ENCODE data around the gene FN3KRP.
"Not testable (repeated sequence)": the region's sequence is repeated elsewhere in the genome, so short reads cannot be mapped to it uniquely, and the experiment has no call there.

Gene FN3KRP

DNA sequence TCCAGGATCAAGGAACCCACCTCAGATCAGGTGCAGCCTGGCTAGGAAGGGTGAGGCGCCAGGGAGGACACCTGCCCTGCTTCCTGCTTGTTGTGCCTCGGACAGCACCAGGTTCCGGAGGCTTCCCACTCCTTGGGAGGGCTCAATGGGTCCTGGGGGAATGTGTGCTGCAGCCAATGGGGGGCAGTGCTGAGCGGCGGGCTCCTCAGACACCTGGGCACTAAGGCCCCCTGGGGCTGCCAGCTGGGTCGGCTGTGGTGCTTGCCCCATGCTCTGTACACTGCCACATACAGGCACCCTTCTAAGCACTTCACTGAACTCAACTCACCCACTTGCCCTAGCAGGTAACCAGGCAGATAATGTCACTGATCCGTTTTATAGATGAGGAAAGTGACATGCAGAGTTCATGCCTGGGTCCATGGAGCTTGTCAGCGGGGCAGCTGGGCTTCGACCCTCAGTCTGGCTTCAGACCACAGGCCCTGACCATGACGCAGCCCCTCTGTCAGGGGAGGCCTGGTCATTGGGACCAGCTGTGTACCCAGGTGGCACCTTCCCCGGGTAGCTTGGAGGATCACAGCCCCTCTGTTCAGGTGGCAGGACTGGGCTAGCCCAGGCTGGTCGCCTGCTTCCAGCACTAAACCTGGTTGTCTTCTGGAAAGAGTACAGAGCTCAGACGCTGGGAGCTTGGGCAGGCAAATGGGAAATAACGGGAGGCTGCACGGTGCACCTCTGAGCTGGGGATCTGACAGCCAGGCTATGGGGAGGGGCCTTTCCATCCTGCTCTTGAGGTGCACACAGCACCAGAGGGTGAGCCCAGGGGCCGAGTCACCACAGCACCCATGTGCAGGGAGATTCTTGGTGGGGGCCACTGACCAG is 27.1 kb downstream of the FN3KRP start:
- no peak for FAIRE-seq

DNA sequence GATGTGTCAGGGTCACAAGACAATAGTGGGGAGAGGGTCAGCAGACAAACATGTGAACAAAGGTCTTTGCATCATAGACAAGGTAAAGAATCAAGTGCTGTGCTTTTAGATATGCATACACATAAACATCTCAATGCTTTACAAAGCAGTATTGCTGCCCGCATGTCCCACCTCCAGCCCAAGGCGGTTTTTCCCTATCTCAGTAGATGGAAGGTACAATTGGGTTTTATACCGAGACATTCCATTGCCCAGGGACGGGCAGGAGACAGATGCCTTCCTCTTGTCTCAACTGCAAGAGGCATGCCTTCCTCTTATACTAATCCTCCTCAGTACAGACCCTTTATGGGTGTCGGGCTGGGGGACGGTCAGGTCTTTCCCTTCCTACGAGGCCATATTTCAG is 28.2 kb downstream of the FN3KRP start:
- DNase-seq (ENCODE audit: low spot score); FAIRE-seq: not testable (repeated sequence)

More for the DNA sequence above, 27.1 kb downstream of the FN3KRP start:
- DNase-seq (ENCODE audit: low spot score): no peak

DNA sequence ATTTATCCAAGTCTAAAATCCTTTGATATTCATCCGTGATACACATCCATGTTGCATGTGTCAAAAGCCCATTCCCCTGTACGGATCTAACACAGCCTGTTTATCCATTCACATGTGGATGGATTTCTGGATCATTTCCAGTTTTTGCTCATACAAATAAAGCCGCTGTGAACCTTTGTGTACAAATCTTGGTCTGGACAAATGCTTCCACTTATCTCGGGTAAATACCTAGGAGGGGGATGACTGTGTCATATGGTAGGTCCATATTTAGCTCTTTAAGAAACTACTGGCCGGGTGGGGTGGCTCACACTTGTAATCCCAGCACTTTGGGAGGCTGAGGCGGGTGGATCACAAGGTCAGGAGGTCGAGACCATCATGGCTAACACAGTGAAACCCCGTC is 29.0 kb downstream of the FN3KRP start:
- FAIRE-seq: no peak
- DNase-seq (ENCODE audit: low spot score): no peak

DNA sequence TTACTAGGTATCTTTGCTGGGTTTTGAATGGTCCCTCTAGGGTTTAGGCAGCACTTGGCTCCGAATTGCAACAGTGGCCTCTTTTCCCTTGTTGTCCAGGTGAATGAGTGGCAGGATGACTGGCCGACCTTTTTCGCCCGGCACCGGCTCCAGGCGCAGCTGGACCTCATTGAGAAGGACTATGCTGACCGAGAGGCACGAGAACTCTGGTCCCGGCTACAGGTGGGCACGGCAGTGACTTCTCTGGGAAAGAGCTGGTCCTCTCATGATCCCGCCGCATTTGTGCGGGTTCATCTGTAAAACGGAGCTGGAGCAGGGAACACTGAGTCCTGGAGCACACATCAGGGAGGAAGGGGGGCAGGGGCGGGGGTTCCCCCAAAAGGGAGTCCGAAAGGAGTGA is 32.2 kb downstream of the FN3KRP start:
- FAIRE-seq: no peak

DNA sequence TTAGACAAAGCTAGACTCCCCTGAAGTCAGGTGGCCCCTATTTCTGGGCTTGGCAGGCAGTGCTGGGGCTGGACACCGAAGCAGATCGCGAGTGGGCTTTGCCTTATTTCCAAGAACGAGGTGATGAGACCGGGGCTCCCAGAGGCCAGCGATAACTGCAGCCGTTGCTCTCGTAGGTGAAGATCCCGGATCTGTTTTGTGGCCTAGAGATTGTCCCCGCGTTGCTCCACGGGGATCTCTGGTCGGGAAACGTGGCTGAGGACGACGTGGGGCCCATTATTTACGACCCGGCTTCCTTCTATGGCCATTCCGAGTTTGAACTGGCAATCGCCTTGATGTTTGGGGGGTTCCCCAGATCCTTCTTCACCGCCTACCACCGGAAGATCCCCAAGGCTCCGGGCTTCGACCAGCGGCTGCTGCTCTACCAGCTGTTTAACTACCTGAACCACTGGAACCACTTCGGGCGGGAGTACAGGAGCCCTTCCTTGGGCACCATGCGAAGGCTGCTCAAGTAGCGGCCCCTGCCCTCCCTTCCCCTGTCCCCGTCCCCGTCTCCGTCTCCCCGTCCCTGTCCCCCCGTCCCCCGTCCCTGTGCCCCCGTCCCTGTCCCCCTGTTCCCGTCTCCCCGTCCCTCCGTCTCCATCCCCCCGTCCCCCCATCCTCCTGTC is 33.9 kb downstream of the FN3KRP start:
- DNase-seq (ENCODE audit: low spot score) (no peak), FAIRE-seq (no peak)

More for the DNA sequence above, 32.2 kb downstream of the FN3KRP start:
- DNase-seq (ENCODE audit: low spot score): no peak

DNA sequence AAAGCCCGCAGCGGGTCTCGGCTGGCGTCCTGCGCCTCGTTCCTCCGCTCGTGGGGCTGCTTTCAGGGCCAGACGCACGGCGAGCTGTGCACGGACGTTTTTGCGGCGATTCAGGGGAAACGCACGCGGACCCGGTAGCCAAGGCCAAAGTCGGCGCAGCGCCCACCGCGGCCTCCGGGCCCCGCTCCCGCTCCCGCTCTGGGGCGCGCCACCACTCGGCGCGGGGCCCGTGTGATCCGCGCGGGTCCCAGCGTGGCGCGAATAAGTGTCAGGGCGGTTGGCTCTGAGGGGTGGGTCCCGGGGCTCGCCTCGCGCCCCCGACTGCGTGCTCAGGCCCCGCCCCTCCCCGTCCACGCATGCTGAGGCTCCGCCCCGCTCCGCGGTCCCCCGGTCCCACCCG is 34.7 kb downstream of the FN3KRP start:
- no peak for DNase-seq (ENCODE audit: low spot score)
- FAIRE-seq: no peak

DNA sequence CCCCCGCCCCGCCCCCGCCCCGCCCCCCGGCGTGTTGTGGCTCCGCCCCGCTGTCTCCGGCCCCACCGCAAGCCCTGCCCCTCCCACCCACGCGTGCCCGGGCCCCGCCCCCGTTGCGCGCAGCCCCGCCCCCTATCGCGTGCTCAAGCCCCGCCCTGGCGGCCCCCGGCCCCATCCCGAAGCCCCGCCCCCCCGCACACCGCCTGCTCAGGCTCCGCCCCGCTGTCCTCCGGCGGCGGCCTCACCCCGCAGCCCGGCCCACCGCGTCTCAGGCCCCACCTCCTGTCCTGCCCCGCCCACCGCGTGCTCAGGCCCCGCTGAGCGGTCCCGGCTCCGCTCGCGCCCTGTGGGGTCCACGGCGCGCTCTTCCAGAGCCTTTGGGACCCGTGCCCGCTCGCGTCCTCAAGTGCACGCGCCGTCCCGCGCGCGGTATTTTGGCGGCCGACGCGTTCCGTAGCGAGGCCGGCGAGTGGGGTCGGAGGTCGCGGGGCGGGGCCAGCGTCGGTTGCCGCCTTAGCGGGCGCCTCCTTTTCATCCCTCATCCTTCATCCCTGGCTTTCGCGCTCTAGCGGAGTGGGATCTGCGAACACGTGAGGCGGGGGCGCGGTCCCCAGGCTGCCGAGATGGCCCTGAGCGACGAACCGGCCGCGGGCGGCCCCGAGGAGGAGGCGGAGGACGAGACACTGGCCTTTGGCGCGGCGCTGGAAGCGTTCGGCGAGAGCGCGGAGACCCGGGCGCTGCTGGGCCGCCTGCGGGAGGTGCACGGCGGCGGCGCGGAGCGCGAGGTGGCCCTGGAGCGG is 35.3 kb downstream of the FN3KRP start, which contains the start of gene TBCD:
Gene TBCD (plus strand): TSS at position 495 of the 800 bp plus-strand sequence. CDS start 129 bp downstream, at position 624.
- DNase-seq (ENCODE audit: low spot score): peak; percentile 69
- no peak for FAIRE-seq

DNA sequence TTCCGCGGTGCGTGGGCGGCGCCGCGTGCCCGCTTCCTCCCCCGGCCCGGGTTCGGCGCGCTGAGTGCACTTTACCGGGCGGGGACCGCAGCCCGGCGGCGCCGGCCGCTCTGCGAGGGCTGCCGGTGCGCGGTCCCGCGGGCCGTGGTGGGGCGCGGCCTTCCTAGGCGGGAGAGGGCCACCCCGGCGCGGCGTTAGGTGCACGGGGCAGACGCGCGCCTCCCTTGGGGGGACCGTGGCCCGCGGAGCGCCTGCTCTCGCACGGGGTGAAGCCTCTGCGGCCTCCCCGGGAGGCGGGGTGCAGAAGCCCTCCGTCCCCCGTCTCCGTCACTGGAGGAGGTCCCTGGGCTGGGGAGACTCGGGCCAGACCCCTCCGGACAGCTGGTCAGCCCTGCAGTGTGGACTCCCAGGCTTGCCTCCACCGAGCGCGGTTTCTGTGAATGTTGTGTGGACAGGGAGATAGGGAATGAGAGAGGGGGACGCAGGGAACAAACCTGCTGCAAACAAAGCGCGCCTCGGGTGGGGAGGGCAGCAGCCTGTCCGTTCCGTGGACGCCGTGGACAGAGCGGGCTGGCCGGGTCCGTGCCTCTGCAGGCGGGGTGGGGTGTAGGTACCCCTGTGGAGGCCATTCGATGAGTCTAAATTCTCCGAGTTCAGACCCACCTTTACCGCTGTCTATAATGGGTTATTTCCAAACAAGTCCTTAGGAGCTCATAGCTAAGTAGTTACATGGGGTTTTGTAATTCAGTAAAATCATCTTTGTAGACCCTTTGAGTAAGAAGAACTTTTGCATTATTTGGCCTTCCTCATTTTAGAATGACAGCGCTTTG is 36.1 kb downstream of the FN3KRP start:
- FAIRE-seq (no peak), DNase-seq (ENCODE audit: low spot score) (no peak)

DNA sequence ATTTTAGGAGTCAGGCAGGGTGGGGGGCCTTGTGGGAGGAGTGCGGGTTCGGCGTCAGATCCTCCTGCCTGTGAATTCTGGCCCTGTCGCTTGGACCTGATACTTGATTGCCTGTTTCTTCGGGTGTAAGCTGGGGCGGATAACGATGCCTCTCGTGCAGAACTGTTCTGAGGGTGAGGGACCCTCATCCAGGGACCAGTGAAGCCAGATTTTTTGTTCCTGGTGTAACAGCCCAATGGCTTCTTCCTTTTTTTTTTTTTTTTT is 36.6 kb downstream of the FN3KRP start:
- FAIRE-seq (no peak), DNase-seq (ENCODE audit: low spot score) (no peak)

DNA sequence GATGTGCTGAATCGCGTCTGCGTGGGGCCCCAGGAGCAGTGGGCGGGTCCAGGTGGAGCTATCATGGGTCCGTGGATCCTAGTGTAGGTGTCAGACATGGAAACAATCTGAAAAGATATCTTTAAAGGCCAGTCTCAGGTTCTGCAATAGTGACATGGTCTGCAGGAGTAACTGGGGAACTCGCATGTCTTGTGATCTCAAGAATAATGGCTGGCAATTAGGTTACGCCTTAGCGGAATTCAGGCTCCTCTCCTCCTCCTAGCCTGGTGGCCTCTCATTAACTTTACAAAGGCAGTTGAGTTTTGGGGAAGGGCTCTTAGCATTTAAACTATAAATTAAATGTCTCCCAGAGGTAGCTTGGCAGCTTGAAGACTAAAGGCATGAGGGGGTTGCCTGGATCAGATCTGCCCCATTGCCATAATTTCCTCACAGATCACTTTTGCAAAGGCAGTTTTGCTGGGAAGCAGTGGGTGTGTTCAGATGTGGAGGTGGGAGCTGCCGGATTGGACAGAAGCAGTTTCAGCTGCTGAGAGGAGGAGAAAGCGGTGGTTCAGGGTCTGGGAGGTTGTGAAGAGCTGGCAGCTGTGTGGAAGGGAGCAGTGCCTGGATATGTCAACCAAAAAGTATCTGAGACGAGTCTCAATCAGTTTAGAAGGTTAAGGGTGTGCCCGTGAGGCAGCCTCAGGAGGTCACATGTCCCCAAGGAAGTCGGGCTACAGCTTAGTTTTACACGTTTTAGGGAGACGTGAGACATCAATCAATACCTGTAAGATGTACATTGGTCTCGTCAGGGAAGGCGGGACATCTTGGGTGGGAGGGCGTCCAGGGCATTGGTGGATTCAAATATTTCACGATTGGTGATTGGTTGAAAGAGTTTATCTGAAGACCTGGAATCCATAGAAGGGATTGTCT is 38.0 kb downstream of the FN3KRP start:
- no peak for FAIRE-seq
- no peak for DNase-seq (ENCODE audit: low spot score)

DNA sequence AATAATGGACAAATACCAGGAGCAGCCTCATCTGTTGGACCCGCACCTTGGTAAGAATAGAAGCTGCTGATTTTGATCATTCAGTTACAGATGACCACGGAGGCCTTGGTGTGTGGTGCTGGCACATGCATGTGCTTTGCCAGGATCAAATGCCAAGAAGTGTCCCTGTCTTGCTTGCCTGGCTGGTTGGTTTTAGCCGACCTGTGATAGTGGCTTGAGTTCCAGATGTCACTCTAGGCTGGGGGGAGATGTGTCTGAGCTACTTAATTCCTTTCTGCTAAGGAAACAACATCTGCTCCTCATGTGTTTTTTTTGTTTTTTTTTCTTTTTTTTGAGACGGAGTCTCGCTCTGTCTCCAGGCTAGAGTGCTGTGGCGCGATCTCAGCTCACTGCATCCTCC is 39.7 kb downstream of the FN3KRP start:
- no peak for DNase-seq (ENCODE audit: low spot score)
- no peak for FAIRE-seq

DNA sequence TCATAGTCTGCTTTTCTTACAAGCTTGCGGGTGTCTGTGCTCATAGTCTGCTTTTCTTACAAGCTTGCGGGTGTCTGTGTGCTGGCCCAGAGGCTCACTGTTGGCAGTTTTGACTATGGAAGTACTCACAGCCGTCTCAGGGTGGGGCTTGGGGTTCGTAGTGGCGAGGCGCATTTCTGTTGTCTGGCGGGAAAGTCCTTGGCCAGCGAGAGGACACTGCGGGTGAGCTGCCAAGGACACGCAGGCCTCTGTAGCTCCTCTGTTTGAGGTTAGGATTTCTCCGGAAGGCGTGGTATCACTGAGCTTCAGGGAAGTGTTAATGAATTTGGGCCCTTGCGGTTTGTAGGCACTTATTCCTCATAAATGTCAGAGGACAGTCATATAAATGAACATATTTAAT is 48.9 kb downstream of the FN3KRP start:
- no peak for FAIRE-seq
- DNase-seq (ENCODE audit: low spot score): no peak

DNA sequence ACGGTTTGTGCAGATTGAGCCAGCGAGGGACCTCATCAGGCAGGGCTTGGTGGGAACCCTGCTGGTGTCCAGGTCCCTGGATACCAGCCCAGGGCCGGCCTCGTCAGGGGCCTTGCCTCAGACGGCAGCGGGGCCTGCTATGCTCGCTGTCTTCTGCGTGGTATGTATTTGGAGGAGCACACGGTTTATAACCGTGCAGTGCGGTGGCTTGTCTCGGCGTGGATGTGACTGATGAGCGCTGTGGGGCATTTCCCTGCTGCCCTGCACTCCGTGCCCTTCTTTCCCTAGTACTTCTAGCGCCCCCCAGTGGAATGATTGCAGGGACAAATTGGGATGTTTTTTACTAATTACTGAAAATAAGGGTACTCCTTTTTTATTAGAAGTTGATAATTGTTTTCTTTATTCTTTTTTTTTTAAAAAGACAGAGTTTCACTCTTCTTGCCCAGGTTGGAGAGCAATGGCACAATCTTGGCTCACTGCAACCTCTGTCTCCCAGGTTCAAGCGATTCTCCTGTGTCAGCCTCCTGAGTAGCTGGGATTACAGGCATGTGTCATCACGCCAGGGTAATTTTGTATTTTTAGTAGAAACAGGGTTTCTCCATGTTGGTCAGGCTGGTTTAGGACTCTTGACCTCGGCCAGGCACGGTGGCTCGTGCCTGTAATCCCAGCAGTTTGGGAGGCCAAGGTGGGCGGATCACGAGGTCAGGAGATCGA is 50.7 kb downstream of the FN3KRP start:
- DNase-seq (ENCODE audit: low spot score) (no peak), FAIRE-seq (no peak)

DNA sequence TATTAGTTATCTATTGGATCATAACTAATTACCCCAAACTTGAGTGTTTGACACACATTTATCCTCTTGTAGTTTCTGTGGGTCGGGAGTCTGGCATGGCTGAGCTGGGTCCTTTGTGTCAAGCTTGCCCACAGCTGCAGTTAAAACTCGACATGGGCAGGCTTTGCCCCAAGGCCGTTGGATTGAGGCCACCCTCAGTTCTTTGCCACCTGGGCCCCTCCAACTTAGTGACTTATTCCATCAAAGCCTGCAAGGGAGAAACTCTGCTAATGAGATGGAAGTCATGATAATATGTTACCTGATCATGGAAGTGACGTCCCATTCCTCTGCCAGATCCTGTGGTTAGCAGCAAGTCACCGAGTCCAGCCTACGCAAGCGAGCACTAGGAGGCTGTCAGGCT is 52.5 kb downstream of the FN3KRP start:
- no peak for FAIRE-seq
- no peak for DNase-seq (ENCODE audit: low spot score)

DNA sequence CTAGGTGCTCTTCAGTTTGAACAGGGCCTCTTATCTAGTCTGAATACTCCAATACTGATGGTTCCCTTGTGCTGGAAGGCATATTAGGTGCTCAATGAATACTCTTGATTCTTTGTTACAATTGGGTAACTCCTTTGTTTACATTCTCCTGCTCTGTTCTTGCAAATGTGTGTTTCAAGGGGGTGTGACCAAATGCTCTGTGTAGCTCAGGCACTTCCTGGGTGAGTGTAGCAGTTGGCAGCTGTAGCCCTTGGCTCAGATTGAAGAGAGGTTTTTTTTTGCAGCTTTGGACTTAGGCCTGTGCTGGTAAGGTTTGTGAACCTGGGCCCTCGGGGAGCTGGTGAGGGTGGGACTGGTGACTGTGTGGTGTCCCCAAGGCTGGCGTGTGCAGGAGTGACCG is 55.5 kb downstream of the FN3KRP start:
- FAIRE-seq (no peak), DNase-seq (ENCODE audit: low spot score) (no peak)

DNA sequence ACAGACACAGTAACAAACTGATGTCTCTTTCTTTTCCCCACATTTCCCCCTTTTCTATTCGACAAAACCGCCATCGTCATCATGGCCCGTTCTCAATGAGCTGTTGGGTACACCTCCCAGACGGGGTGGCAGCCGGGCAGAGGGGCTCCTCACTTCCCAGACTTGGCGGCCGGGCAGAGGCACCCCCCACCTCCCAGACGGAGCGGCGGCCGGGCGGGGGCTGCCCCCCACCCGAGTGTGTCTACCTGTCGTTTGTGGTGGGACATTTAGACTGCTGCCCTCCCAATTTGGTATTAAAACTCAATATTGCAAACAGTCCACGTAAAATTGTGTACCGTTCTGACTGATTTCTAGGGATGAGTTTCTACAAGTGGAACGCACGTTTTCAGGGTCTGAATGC is 58.0 kb downstream of the FN3KRP start:
- not testable (repeated sequence) for FAIRE-seq; DNase-seq (ENCODE audit: low spot score)

DNA sequence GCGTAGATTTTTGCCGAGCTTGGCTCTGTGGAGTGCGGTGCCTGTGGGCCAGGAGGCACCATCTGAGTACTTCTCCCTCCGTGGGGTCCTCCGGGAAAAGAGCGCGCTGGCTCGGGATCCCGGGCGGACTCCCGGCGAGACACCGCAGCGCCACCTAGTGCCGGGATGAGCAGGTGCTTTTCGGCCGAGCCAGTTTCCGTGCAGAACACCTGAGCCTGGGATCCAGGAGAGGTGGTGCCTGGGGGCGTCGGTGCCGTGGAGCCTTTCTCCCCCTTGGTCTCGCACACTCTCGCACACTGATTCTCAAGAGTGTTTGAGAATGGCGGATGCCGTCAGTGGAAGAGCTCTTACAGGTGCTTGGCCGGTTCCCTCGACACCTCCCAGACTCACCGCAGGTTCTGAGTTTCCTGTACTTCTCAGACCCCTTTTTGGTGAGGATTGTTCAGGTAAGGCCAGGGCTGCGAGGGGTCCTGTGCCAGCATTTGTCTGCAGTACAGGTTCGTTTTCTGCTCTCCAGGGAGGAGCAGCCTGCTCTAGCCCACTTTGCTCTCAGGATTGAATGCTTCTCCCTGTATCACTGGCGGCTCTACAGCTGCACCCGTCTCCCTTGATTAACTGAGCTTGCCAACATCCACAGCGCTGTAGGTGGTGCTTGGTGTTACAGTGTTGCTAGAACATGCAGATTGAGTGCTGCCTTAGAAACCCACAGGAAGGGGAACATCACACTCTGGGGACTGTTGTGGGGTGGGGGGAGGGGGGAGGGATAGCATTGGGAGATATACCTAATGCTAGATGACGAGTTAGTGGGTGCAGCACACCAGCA is 58.7 kb downstream of the FN3KRP start:
- FAIRE-seq: no peak
- DNase-seq (ENCODE audit: low spot score): no peak

DNA sequence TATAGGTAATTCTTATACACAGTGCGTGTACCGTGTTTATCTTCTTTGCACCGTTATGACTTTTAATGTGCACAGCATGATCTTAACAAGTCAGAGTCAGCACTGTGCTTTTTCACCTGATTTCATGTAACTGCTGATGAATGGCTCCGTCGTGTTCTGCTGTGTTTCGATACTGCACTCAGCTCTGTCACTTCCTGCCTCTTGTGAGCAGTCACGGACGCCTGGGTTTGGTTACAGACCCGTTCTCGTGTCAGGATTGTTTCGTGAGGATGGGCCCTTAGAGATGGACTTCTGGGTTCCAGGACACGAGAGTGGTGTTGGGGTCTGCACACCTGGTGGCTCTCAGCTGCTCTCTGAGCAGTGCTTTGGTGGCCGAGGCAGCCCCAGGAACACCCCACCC is 59.9 kb downstream of the FN3KRP start:
- DNase-seq (ENCODE audit: low spot score): no peak
- FAIRE-seq: no peak

Data from RCC 7860 (cell line).